HCT116 (cell line): ENCODE results near the gene FXYD2. TPM values are rescaled to one million over a fixed set of nuclear protein-coding genes. Genes with fewer than 3 reads are reported as not detected.

ENCODE experiments used
- ATAC-seq: fragments of 200-7000 bp; cut with Tn5 transposase; 2 replicates; pipeline ENCODE4 v1.9.1; 2020; ENCODE audit warnings: mild to moderate bottlenecking, moderate library complexity
- BruUV-seq: library from RNA; stranded (reverse); fragments of 400-500 nt; replicated peaks from 2 replicates; lab custom pipeline; 2021; lab: Mats Ljungman, UMichigan
- CTCF ChIA-PET: fragments of 300-600 bp; sonication (Branson Sonifier 250); formaldehyde crosslinking; loops from one replicate; lab custom pipeline; 2021; ENCODE audit warnings: antibody characterized with exemption; lab: Charles Lee
- POLR2A ChIA-PET: fragments of 300-600, 350-600 bp; sonication (Branson Sonifier 250); formaldehyde crosslinking; loops from one replicate; lab custom pipeline; 2021; ENCODE audit warnings: antibody characterized with exemption; lab: Charles Lee
- RAD21 ChIA-PET, 2 experiments: fragments of 300-600 bp; sonication (Branson Sonifier 250); formaldehyde crosslinking; loops; one replicate each; lab custom pipeline; 2023; ENCODE audit warnings: low total read pairs in 2 of 2; ENCODE audit not compliant: uncharacterized antibody in 2 of 2, unreplicated experiment in 2 of 2, low non-redundant PET in 1 of 2; lab: Charles Lee
- DNase-seq: peaks from one replicate; pipeline ENCODE4 v3.0.0-alpha.2; 2010; ENCODE audit warnings: low read depth, low spot score
- H2AFZ ChIP-seq: fragments of 200-600 bp; shearing (Covaris generic), sonication (generic); 2 replicates; pipeline ENCODE4 v1.6.1; 2017; ENCODE audit warnings: low read depth, mixed run types, mixed read lengths, antibody characterized with exemption, low read length; ENCODE audit not compliant: poor library complexity, severe bottlenecking
- H3K27ac ChIP-seq: 2 replicates; pipeline ENCODE4 v1.5.1; 2012; ENCODE audit warnings: low read depth, low read length
- H3K27me3 ChIP-seq: fragments of 200-600 bp; sonication (generic); 2 replicates; pipeline ENCODE4 v1.6.1; 2016; ENCODE audit warnings: mixed run types, low read length, mixed read lengths; ENCODE audit not compliant: insufficient read depth
- H3K36me3 ChIP-seq, 2 experiments: fragments of 200-500 bp in 1 of 2; fragments of 200-600 bp in 1 of 2; sonication (Bioruptor generic) in 1 of 2; sonication (generic) in 1 of 2; 2 replicates each; pipeline versions ENCODE4 v1.5.1 to v1.6.1; 2014 to 2016; ENCODE audit warnings: low read length in 2 of 2, inconsistent platforms in 1 of 2, mixed read lengths in 1 of 2, mixed run types in 1 of 2; ENCODE audit not compliant: insufficient read depth in 2 of 2, control insufficient read depth in 1 of 2
- H3K4me1 ChIP-seq, 2 experiments: fragments of 200-600 bp in 1 of 2; sonication (generic) in 1 of 2; 2 replicates each; pipeline versions ENCODE4 v1.5.1 to v1.6.1; 2012 to 2017; ENCODE audit warnings: low read length in 2 of 2, inconsistent platforms in 1 of 2, mild to moderate bottlenecking in 1 of 2, mixed read lengths in 1 of 2, mixed run types in 1 of 2, moderate library complexity in 1 of 2; ENCODE audit not compliant: insufficient read depth in 2 of 2, control insufficient read depth in 1 of 2
- H3K4me2 ChIP-seq: fragments of 200-600 bp; sonication (generic); 2 replicates; pipeline ENCODE4 v1.6.1; 2017; ENCODE audit warnings: mixed run types, low read length, mixed read lengths
- H3K4me3 ChIP-seq, 2 experiments: fragments of 200-600 bp in 1 of 2; sonication (generic) in 1 of 2; replicated peaks in 1 of 2; 2 replicates each; pipeline ENCODE4 v1.5.1; 2011 to 2016; ENCODE audit warnings: low read length in 2 of 2, control low read depth in 1 of 2, low read depth in 1 of 2, mild to moderate bottlenecking in 1 of 2, mixed read lengths in 1 of 2, mixed run types in 1 of 2
- H3K79me2 ChIP-seq: fragments of 200-600 bp; sonication (generic); 2 replicates; pipeline ENCODE4 v1.6.1; 2017; ENCODE audit warnings: mild to moderate bottlenecking, mixed run types, low read length, moderate library complexity, mixed read lengths; ENCODE audit not compliant: insufficient read depth
- H3K9ac ChIP-seq: fragments of 200-600 bp; sonication (generic); 2 replicates; pipeline ENCODE4 v1.6.1; 2016; ENCODE audit warnings: low read length, mixed read lengths
- H3K9me2 ChIP-seq: fragments of 200-600 bp; sonication (generic), shearing (Covaris generic); 2 replicates; pipeline ENCODE4 v1.6.1; 2017; ENCODE audit warnings: mixed run types, mild to moderate bottlenecking, moderate library complexity; ENCODE audit not compliant: insufficient read depth
- H3K9me3 ChIP-seq, 2 experiments: fragments of 200-500 bp in 1 of 2; fragments of 200-600 bp in 1 of 2; sonication (Bioruptor generic) in 1 of 2; sonication (generic) in 1 of 2; 2 replicates each; pipeline ENCODE4 v1.6.1; 2014 to 2017; ENCODE audit warnings: low read length in 2 of 2, mixed read lengths in 2 of 2, inconsistent platforms in 1 of 2, low read depth in 1 of 2, mild to moderate bottlenecking in 1 of 2, mixed run types in 1 of 2, moderate library complexity in 1 of 2; ENCODE audit not compliant: control insufficient read depth in 1 of 2, insufficient read depth in 1 of 2
- H4K20me1 ChIP-seq: fragments of 200-600 bp; sonication (generic), shearing (Covaris generic); 2 replicates; pipeline ENCODE4 v1.6.1; 2017; ENCODE audit warnings: mixed run types, mild to moderate bottlenecking, moderate library complexity; ENCODE audit not compliant: insufficient read depth
- CEBPB ChIP-seq: IDR thresholded peaks from 2 replicates; pipeline ENCODE4 v1.6.1; 2012; ENCODE audit warnings: low read depth
- ELF1 ChIP-seq: IDR thresholded peaks from 2 replicates; pipeline ENCODE4 v1.6.1; 2012; ENCODE audit warnings: low read depth, borderline replicate concordance
- EZH2 ChIP-seq: fragments of 200-600 bp; sonication (generic); IDR thresholded peaks from 2 replicates; pipeline ENCODE4 v1.6.1; 2017; ENCODE audit warnings: antibody characterized with exemption, mixed run types
- EZH2phosphoT487 ChIP-seq: fragments of 200-600 bp; IDR thresholded peaks from 2 replicates; pipeline ENCODE4 v1.6.1; 2018; ENCODE audit warnings: antibody characterized with exemption, borderline replicate concordance
- RAD21 ChIP-seq: IDR thresholded peaks from 2 replicates; pipeline ENCODE4 v1.6.1; 2012; ENCODE audit warnings: low read depth, mild to moderate bottlenecking
- SRF ChIP-seq: IDR thresholded peaks from 2 replicates; pipeline ENCODE4 v1.6.1; 2012; ENCODE audit warnings: low read depth
- TCF7L2 ChIP-seq: IDR thresholded peaks from 2 replicates; pipeline ENCODE4 v1.7.0; 2011; ENCODE audit warnings: borderline replicate concordance, inconsistent platforms; ENCODE audit not compliant: insufficient read depth, insufficient read length; ENCODE audit errors: extremely low read depth
- ZBTB33 ChIP-seq: IDR thresholded peaks from 2 replicates; pipeline ENCODE4 v1.6.1; 2011; ENCODE audit warnings: mild to moderate bottlenecking, low read length, moderate library complexity; ENCODE audit not compliant: insufficient replicate concordance; ENCODE audit errors: extremely low read depth
- ZNF274 ChIP-seq: fragments of 200-500 bp; sonication (Bioruptor generic); IDR thresholded peaks from 2 replicates; pipeline ENCODE4 v1.6.1; 2014; ENCODE audit warnings: mild to moderate bottlenecking, low read depth, low read length, inconsistent platforms
- intact Hi-C: fragments of 100-400 bp; cut with micrococcal nuclease; formaldehyde crosslinking; loops from 2 replicates; pipeline ENCODE4 v1.10.0; 2022
- total RNA-seq: library from RNA; stranded (reverse); gene quantifications from one replicate; pipeline ENCODE4 v1.2.1, GENCODE V29; 2021; ENCODE audit not compliant: unreplicated experiment
- TF ChIP-seq, protein P1 (sequence below), 3 experiments: fragments of 200-600 bp in 1 of 3; sonication (generic) in 1 of 3; IDR thresholded peaks in 2 of 3; conservative IDR thresholded peaks in 1 of 3; 2 replicates each; pipeline ENCODE4 v1.5.1; 2012 to 2017; ENCODE audit warnings: low read depth in 2 of 3, low read length in 2 of 3, antibody characterized with exemption in 1 of 3, borderline replicate concordance in 1 of 3, control low read depth in 1 of 3, mild to moderate bottlenecking in 1 of 3, mixed read lengths in 1 of 3, mixed run types in 1 of 3, moderate library complexity in 1 of 3; ENCODE audit not compliant: insufficient read depth in 1 of 3
- TF ChIP-seq, protein P2 (sequence below): IDR thresholded peaks from 2 replicates; pipeline ENCODE4 v1.6.1; 2012

The FXYD2 gene
- total RNA-seq, 1 experiment from 2014 or later, result 0.52 TPM

DNA sequence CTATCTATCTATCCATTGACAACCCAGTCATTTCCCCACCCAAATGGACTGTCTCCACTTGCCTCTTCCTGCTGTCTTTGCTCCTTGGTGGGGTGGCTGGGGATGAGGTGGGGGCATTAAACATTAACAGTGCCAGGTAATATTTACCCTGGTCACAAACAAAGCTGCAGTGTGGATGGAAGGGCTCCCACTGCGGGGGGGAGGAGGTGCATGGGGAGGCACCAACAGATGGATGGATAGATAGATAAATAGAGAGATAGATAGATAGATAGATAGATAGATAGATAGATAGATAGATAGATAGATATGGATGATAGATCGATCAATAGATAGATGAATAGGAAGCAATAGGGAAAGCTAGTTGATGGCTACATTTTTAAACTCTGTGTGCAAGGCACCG is 2.3 kb upstream of the FXYD2 start:
- ChIA-PET RAD21 (no interaction called here), POLR2A (no interaction called here), CTCF (interaction anchor here (1.4 to 2.5 kb wide), 2 partner anchors 9 to 120 kb away, joined by 3 to 9 read pairs; no protein-coding TSS in a partner anchor)
- TF ChIP-seq CEBPB (no peak), TCF7L2 (no peak), RAD21 (no peak), ZBTB33 (no peak), EZH2phosphoT487 (no peak), EZH2 (no peak), ZNF274 (no peak), SRF (no peak), ELF1 (no peak)
- TF ChIP-seq, protein P1, sequence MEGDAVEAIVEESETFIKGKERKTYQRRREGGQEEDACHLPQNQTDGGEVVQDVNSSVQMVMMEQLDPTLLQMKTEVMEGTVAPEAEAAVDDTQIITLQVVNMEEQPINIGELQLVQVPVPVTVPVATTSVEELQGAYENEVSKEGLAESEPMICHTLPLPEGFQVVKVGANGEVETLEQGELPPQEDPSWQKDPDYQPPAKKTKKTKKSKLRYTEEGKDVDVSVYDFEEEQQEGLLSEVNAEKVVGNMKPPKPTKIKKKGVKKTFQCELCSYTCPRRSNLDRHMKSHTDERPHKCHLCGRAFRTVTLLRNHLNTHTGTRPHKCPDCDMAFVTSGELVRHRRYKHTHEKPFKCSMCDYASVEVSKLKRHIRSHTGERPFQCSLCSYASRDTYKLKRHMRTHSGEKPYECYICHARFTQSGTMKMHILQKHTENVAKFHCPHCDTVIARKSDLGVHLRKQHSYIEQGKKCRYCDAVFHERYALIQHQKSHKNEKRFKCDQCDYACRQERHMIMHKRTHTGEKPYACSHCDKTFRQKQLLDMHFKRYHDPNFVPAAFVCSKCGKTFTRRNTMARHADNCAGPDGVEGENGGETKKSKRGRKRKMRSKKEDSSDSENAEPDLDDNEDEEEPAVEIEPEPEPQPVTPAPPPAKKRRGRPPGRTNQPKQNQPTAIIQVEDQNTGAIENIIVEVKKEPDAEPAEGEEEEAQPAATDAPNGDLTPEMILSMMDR (IDR thresholded peaks at IDR 0.05 in 2 of 3, conservative IDR thresholded peaks at IDR 0.05 in 1 of 3; ENCODE audit: borderline replicate concordance in 1 of 3, insufficient read depth in 1 of 3, low read depth in 2 of 3, low read length in 2 of 3), result no peak
- TF ChIP-seq, protein P2, sequence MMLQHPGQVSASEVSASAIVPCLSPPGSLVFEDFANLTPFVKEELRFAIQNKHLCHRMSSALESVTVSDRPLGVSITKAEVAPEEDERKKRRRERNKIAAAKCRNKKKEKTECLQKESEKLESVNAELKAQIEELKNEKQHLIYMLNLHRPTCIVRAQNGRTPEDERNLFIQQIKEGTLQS, result no peak
- DNase-seq (no peak), ATAC-seq (no peak)
- no peaks in the 10 kb centered on the region for H3K36me3 ChIP-seq
- no peaks in the 10 kb centered on the region for H3K27me3 ChIP-seq
- no peak overlapping the region for H3K9ac ChIP-seq
- H3K9me2 ChIP-seq, result no peaks in the 10 kb centered on the region
- no peaks in the 10 kb centered on the region for H4K20me1 ChIP-seq
- H3K9me3 ChIP-seq, result no peaks in the 10 kb centered on the region
- BruUV-seq, result no TSS peak
- no peaks in the 10 kb centered on the region for H3K79me2 ChIP-seq
- H2AFZ ChIP-seq, result no peak overlapping the region
- intact Hi-C loops, result no loop called here
- no peak overlapping the region for H3K4me2 ChIP-seq
- no peak overlapping the region for H3K27ac ChIP-seq
- peaks cover 7 to 19% of the 10 kb centered on the region in 2 experiments; a peak in 3 of 4 replicates for H3K4me1 ChIP-seq
- no peak overlapping the region for H3K4me3 ChIP-seq
